GM19372 (cell line): ENCODE data around the gene FAM98B.

Source experiments
- ATAC-seq: cut with Tn5 transposase; IDR thresholded peaks from one replicate; pipeline ENCODE4 v1.9.1; 2021; ENCODE audit warnings: mild to moderate bottlenecking, low read depth, moderate library complexity; ENCODE audit not compliant: unreplicated experiment

Gene FAM98B

GRCh38 chr15:38534691-38535090, 80.8 kb downstream of the FAM98B start:
- ATAC-seq: no peak

GRCh38 chr15:38535491-38536200, 81.7 kb downstream of the FAM98B start:
- no peak for ATAC-seq

DNA sequence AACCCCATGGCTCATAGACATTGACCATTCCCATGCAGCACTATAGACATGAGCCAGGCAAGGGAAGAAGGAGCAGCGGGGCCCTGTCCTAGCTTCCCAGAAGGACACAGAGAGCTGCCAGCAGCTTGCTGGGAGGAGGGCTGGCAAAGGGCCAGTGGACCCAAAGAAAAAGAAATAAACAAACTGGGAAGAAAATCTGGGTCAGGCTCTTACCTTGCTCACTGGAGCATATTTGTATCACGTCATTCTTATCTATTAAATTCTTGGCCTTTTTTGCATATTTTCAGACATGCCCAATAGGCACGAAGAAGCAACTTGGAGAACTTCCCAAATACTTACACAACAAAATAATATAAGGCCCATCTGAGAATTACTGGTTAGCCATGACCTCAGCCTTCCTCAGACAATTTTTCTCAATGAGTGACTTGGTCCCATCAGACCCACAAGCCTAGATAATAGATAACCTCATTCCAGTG, 82.3 kb downstream of the FAM98B start:
- ATAC-seq: no peak
